ENCODE results near the gene CPEB2.

Gene CPEB2

GRCh38 chr4:15031993-15032675 is 29.9 kb downstream of the CPEB2 start:
- TF ChIP-seq POLR2AphosphoS5 (IDR thresholded peaks at IDR 0.05; ENCODE audit: low read depth, low read length) (no peak), TAF1 (IDR thresholded peaks at IDR 0.05; ENCODE audit: borderline replicate concordance, low read depth, low read length) (no peak), POLR2A (IDR thresholded peaks at IDR 0.05; ENCODE audit: low read depth, low read length) (no peak)
- FAIRE-seq (no peak), DNase-seq (ENCODE audit: insufficient read length) (no peak)

- TF ChIP-seq TAF1 (IDR thresholded peaks at IDR 0.05; ENCODE audit: borderline replicate concordance, low read depth, low read length) = no peak
- no peak for TF ChIP-seq POLR2A (IDR thresholded peaks at IDR 0.05; ENCODE audit: low read depth, low read length)
- no peak for TF ChIP-seq POLR2AphosphoS5 (IDR thresholded peaks at IDR 0.05; ENCODE audit: low read depth, low read length)
- DNase-seq (ENCODE audit: insufficient read length) = no peak
- FAIRE-seq = no peak
These were observed 31.9 kb downstream of the CPEB2 start for GRCh38 chr4:15034071-15034764.

- DNase-seq (ENCODE audit: insufficient read length) = no peak
- FAIRE-seq = no peak
- no peak for TF ChIP-seq TAF1 (IDR thresholded peaks at IDR 0.05; ENCODE audit: borderline replicate concordance, low read depth, low read length)
- no peak for TF ChIP-seq POLR2A (IDR thresholded peaks at IDR 0.05; ENCODE audit: low read depth, low read length)
- no peak for TF ChIP-seq POLR2AphosphoS5 (IDR thresholded peaks at IDR 0.05; ENCODE audit: low read depth, low read length)
These were observed 32.9 kb downstream of the CPEB2 start for GRCh38 chr4:15035159-15035558.

GRCh38 chr4:15037923-15038541 is 35.8 kb downstream of the CPEB2 start:
- FAIRE-seq = no peak
- TF ChIP-seq POLR2A (IDR thresholded peaks at IDR 0.05; ENCODE audit: low read depth, low read length) (no peak), TAF1 (IDR thresholded peaks at IDR 0.05; ENCODE audit: borderline replicate concordance, low read depth, low read length) (no peak), POLR2AphosphoS5 (IDR thresholded peaks at IDR 0.05; ENCODE audit: low read depth, low read length) (no peak)

GRCh38 chr4:15040916-15041463 is 38.7 kb downstream of the CPEB2 start:
- no peak for TF ChIP-seq TAF1 (IDR thresholded peaks at IDR 0.05; ENCODE audit: borderline replicate concordance, low read depth, low read length)
- TF ChIP-seq POLR2A (IDR thresholded peaks at IDR 0.05; ENCODE audit: low read depth, low read length) = no peak
- TF ChIP-seq POLR2AphosphoS5 (IDR thresholded peaks at IDR 0.05; ENCODE audit: low read depth, low read length) = no peak
- DNase-seq (ENCODE audit: insufficient read length) (no peak), FAIRE-seq (no peak)

More at GRCh38 chr4:15037923-15038541, 35.8 kb downstream of the CPEB2 start:
- no peak for DNase-seq (ENCODE audit: insufficient read length)

GRCh38 chr4:15042529-15043167 is 40.4 kb downstream of the CPEB2 start:
- DNase-seq (ENCODE audit: insufficient read length) (no peak), FAIRE-seq (no peak)

GRCh38 chr4:15043226-15043625 is 40.9 kb downstream of the CPEB2 start:
- TF ChIP-seq POLR2A (IDR thresholded peaks at IDR 0.05; ENCODE audit: low read depth, low read length) (no peak), TAF1 (IDR thresholded peaks at IDR 0.05; ENCODE audit: borderline replicate concordance, low read depth, low read length) (no peak), POLR2AphosphoS5 (IDR thresholded peaks at IDR 0.05; ENCODE audit: low read depth, low read length) (no peak)
- DNase-seq (ENCODE audit: insufficient read length) (no peak), FAIRE-seq (no peak)

More at GRCh38 chr4:15042529-15043167, 40.4 kb downstream of the CPEB2 start:
- TF ChIP-seq TAF1 (IDR thresholded peaks at IDR 0.05; ENCODE audit: borderline replicate concordance, low read depth, low read length) (no peak), POLR2A (IDR thresholded peaks at IDR 0.05; ENCODE audit: low read depth, low read length) (no peak), POLR2AphosphoS5 (IDR thresholded peaks at IDR 0.05; ENCODE audit: low read depth, low read length) (no peak)

- no peak for TF ChIP-seq TAF1 (IDR thresholded peaks at IDR 0.05; ENCODE audit: borderline replicate concordance, low read depth, low read length)
- no peak for TF ChIP-seq POLR2A (IDR thresholded peaks at IDR 0.05; ENCODE audit: low read depth, low read length)
- no peak for TF ChIP-seq POLR2AphosphoS5 (IDR thresholded peaks at IDR 0.05; ENCODE audit: low read depth, low read length)
- FAIRE-seq (no peak), DNase-seq (ENCODE audit: insufficient read length) (no peak)
These were observed 41.6 kb downstream of the CPEB2 start for GRCh38 chr4:15043922-15044321.

GRCh38 chr4:15054541-15054940 is 52.3 kb downstream of the CPEB2 start:
- FAIRE-seq = no peak
- TF ChIP-seq TAF1 (IDR thresholded peaks at IDR 0.05; ENCODE audit: borderline replicate concordance, low read depth, low read length) (no peak), POLR2AphosphoS5 (IDR thresholded peaks at IDR 0.05; ENCODE audit: low read depth, low read length) (no peak), POLR2A (IDR thresholded peaks at IDR 0.05; ENCODE audit: low read depth, low read length) (no peak)
- DNase-seq (ENCODE audit: insufficient read length) = no peak

- no peak for FAIRE-seq
- no peak for TF ChIP-seq POLR2A (IDR thresholded peaks at IDR 0.05; ENCODE audit: low read depth, low read length)
- no peak for TF ChIP-seq TAF1 (IDR thresholded peaks at IDR 0.05; ENCODE audit: borderline replicate concordance, low read depth, low read length)
- TF ChIP-seq POLR2AphosphoS5 (IDR thresholded peaks at IDR 0.05; ENCODE audit: low read depth, low read length) = no peak
- no peak for DNase-seq (ENCODE audit: insufficient read length)
These were observed 57.9 kb downstream of the CPEB2 start for GRCh38 chr4:15060213-15060612.

- TF ChIP-seq TAF1 (IDR thresholded peaks at IDR 0.05; ENCODE audit: borderline replicate concordance, low read depth, low read length) (no peak), POLR2A (IDR thresholded peaks at IDR 0.05; ENCODE audit: low read depth, low read length) (no peak), POLR2AphosphoS5 (IDR thresholded peaks at IDR 0.05; ENCODE audit: low read depth, low read length) (no peak)
- FAIRE-seq (no peak), DNase-seq (ENCODE audit: insufficient read length) (no peak)
These were observed 61.1 kb downstream of the CPEB2 start for GRCh38 chr4:15063341-15063740.

Measured in GM12892 (cell line).